NOMO-1 (cell line): ENCODE measurements around the gene RCOR3.

Experiments used
- DNase-seq, 2 experiments: peaks; one replicate each; lab custom pipeline; 2025; ENCODE audit not compliant: unreplicated experiment in 2 of 2; lab: John Stamatoyannopoulos, UW

Gene RCOR3

GRCh38 chr1:211323156-211324063 lies 64.2 kb downstream of the RCOR3 start:
- DNase-seq, result peak; percentile 8 to 79

GRCh38 chr1:211324992-211325775 lies 66.0 kb downstream of the RCOR3 start:
- no peak for DNase-seq

- DNase-seq, result no peak
Measured at GRCh38 chr1:211326140-211326527, 67.0 kb downstream of the RCOR3 start.

GRCh38 chr1:211326528-211327345 lies 67.6 kb downstream of the RCOR3 start, which contains the start of gene TRAF5:
TRAF5 (plus strand) TSS chr1:211326833; CDS start chr1:211353240, 26,407 bp downstream.
- peak; percentile 11 to 15 for DNase-seq

GRCh38 chr1:211327346-211327921 lies 68.3 kb downstream of the RCOR3 start:
- DNase-seq, result no peak

- DNase-seq, result no peak
Measured at GRCh38 chr1:211328084-211328694, 69.0 kb downstream of the RCOR3 start.

GRCh38 chr1:211328866-211329475 lies 69.8 kb downstream of the RCOR3 start:
- no peak for DNase-seq

- no peak for DNase-seq
Measured at GRCh38 chr1:211329764-211330201, 70.6 kb downstream of the RCOR3 start.

- DNase-seq, result no peak
Measured at GRCh38 chr1:211330282-211330936, 71.2 kb downstream of the RCOR3 start.

GRCh38 chr1:211331011-211331709 lies 72.0 kb downstream of the RCOR3 start:
- no peak for DNase-seq

GRCh38 chr1:211332036-211332616 lies 73.0 kb downstream of the RCOR3 start:
- DNase-seq, result no peak

GRCh38 chr1:211332830-211333229 lies 73.7 kb downstream of the RCOR3 start:
- no peak for DNase-seq

- no peak for DNase-seq
Measured at GRCh38 chr1:211333906-211334305, 74.7 kb downstream of the RCOR3 start.

- no peak for DNase-seq
Measured at GRCh38 chr1:211334986-211335385, 75.8 kb downstream of the RCOR3 start.

GRCh38 chr1:211335522-211336157 lies 76.5 kb downstream of the RCOR3 start:
- DNase-seq, result no peak

GRCh38 chr1:211336161-211336560 lies 77.0 kb downstream of the RCOR3 start:
- DNase-seq, result no peak

GRCh38 chr1:211336775-211337174 lies 77.6 kb downstream of the RCOR3 start:
- no peak for DNase-seq
